HepG2 (cell line): ENCODE results near the gene JUND. TPM values are rescaled to one million over a fixed set of nuclear protein-coding genes. Genes with fewer than 3 reads are reported as not detected.

ENCODE experiments used
- ARHGAP35 ChIP-seq: sonication (generic); formaldehyde crosslinking; IDR thresholded peaks from 2 replicates; pipeline ENCODE4 v1.9.0; 2022; ENCODE audit warnings: mild to moderate bottlenecking, inconsistent platforms, moderate library complexity, missing genetic modification reagents, borderline replicate concordance
- ATF1 ChIP-seq: IDR thresholded peaks from 2 replicates; pipeline ENCODE4 v1.6.1; 2016; ENCODE audit warnings: mild to moderate bottlenecking, control low read depth
- FOXP1 ChIP-seq, 2 experiments: fragments of 450-650 bp in 1 of 2; IDR thresholded peaks; 2 replicates each; pipeline ENCODE4 v1.6.1; 2017 to 2018; ENCODE audit warnings: antibody characterized with exemption in 1 of 2
- IRF2 ChIP-seq: IDR thresholded peaks from 2 replicates; pipeline ENCODE4 v1.6.1; 2018; ENCODE audit warnings: missing genetic modification reagents, missing compliant biosample characterization
- KLF11 ChIP-seq: IDR thresholded peaks from 2 replicates; pipeline ENCODE4 v1.6.1; 2016; ENCODE audit warnings: missing compliant biosample characterization
- MATR3 ChIP-seq: sonication (generic); formaldehyde crosslinking; IDR thresholded peaks from 2 replicates; pipeline ENCODE4 v1.4.0; 2020; ENCODE audit warnings: missing genetic modification reagents
- RFX5 ChIP-seq: IDR thresholded peaks from 2 replicates; pipeline ENCODE4 v1.6.1; 2011; ENCODE audit warnings: low read depth, low read length, improper control_type of control experiment
- TCF12 ChIP-seq, 2 experiments: fragments of 450-650 bp in 1 of 2; sonication (generic) in 1 of 2; formaldehyde crosslinking in 1 of 2; IDR thresholded peaks; 2 replicates each; pipeline versions ENCODE4 v1.6.1 to v1.8.0; 2017 to 2022; ENCODE audit warnings: antibody characterized with exemption in 1 of 2, mild to moderate bottlenecking in 1 of 2, missing genetic modification reagents in 1 of 2, moderate library complexity in 1 of 2
- ZFX ChIP-seq: sonication (generic); formaldehyde crosslinking; IDR thresholded peaks from 2 replicates; pipeline ENCODE4 v1.4.0; 2020; ENCODE audit warnings: mild to moderate bottlenecking, low read depth, missing genetic modification reagents, moderate library complexity
- ZNF12 ChIP-seq: sonication (generic); formaldehyde crosslinking; IDR thresholded peaks from 2 replicates; pipeline ENCODE4 v1.5.0; 2020; ENCODE audit warnings: missing genetic modification reagents
- ZNF549 ChIP-seq: sonication (generic); formaldehyde crosslinking; IDR thresholded peaks from 2 replicates; pipeline ENCODE4 v1.5.0; 2020; ENCODE audit warnings: missing genetic modification reagents
- ZNF562 ChIP-seq: sonication (generic); formaldehyde crosslinking; IDR thresholded peaks from 2 replicates; pipeline ENCODE4 v1.8.0; 2022; ENCODE audit warnings: missing genetic modification reagents, borderline replicate concordance
- ZNF615 ChIP-seq: sonication (generic); formaldehyde crosslinking; IDR thresholded peaks from 2 replicates; pipeline ENCODE4 v1.5.0; 2020; ENCODE audit warnings: mild to moderate bottlenecking, missing genetic modification reagents, borderline replicate concordance
- ZNF720 ChIP-seq: sonication (generic); formaldehyde crosslinking; IDR thresholded peaks from 2 replicates; pipeline ENCODE4 v1.4.0; 2020; ENCODE audit warnings: missing genetic modification reagents
- ZNF879 ChIP-seq: sonication (generic); formaldehyde crosslinking; IDR thresholded peaks from 2 replicates; pipeline ENCODE4 v1.8.1; 2023; ENCODE audit warnings: missing genetic modification reagents
- polyA plus RNA-seq, 8 experiments: library from polyadenylated mRNA; depleted of rRNA in 3 of 8; stranded (reverse) in 7 of 8; unstranded in 1 of 8; fragments of >200 nt; fragmentation: Illumina TruSeq in 4 of 8; extraction: Trizol in 4 of 8; gene quantifications; 2 replicates each; pipeline versions ENCODE4 v1.2.1 to v1.2.3, GENCODE V29; 2011 to 2016; ENCODE audit warnings: low read depth in 4 of 8, missing spikeins in 1 of 8, mixed read lengths in 1 of 8; ENCODE audit not compliant: insufficient read depth in 1 of 8
- total RNA-seq, 5 experiments: library from RNA; depleted of rRNA; stranded (reverse); fragments of >200 nt; fragmentation: Illumina TruSeq; extraction: Trizol; gene quantifications; 2 replicates each; pipeline ENCODE4 v1.2.3, GENCODE V29; 2016; ENCODE audit warnings: low read depth in 1 of 5
- TF ChIP-seq, protein P1 (sequence below): conservative IDR thresholded peaks from 2 replicates; pipeline ENCODE4 v1.6.1; 2018; ENCODE audit warnings: missing genetic modification reagents
- TF ChIP-seq, protein P2 (sequence below): IDR thresholded peaks from 2 replicates; pipeline ENCODE4 v1.6.1; 2016; ENCODE audit warnings: missing compliant biosample characterization, missing genetic modification reagents, borderline replicate concordance
- TF ChIP-seq, protein P3 (sequence below): sonication (generic); formaldehyde crosslinking; IDR thresholded peaks from 2 replicates; pipeline ENCODE4 v1.4.0; 2020; ENCODE audit warnings: missing genetic modification reagents
- TF ChIP-seq, protein P4 (sequence below): sonication (generic); formaldehyde crosslinking; IDR thresholded peaks from 2 replicates; pipeline ENCODE4 v1.4.0; 2020; ENCODE audit warnings: missing genetic modification reagents
- TF ChIP-seq, protein P5 (sequence below): IDR thresholded peaks from 2 replicates; pipeline ENCODE4 v1.6.1; 2012; ENCODE audit warnings: low read length, improper control_type of control experiment

The JUND gene
- total and polyA plus RNA-seq, 2 of the 13 experiments (the other 11 are each of a cell fraction or from before 2014, with no cell fraction given), result 41.2 to 59.8 TPM

DNA sequence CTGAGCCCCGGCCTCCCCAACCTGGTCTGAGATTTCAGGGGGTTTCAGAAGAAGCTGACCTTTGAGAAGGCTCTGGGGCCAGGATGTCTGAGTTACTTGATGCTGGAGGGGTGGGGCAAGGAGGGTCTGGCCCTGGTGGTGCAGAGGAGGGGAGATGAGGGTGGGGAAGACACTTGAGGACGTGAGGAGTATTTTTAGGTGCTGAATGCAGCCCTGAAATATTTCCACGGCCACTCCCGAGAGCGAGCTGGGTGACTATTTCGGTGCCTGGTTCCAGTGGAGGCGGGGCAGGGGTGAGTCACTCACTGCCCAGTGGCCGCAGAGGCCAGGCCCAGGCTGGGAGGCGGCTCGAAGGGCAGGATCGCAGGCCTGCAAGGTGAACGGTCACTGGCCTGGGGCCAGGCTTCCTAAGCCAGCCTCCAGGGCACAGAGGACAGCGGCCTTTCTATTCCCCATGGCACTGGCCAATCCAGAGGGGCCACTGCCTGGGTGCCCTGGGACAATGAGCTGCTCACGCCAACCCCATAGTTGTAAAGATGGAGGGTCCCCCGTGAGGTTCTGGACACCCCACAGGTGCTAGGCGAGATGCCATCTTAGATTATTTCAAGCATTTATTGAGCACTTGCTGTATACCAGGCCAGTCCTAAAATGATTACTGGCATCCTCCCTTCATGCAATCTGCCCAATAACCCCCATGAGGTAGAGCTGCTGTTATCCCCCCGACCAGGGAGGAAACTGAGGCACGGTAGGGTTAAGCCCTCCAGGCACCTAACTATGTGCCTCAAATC, 19.7 kb upstream of the JUND start (continued):
- TF ChIP-seq ZNF562 (CRISPR knock-in tag) (no peak), TCF12 (IDR thresholded peaks at IDR 0.05) (no peak), TCF12 (CRISPR knock-in tag; IDR thresholded peaks at IDR 0.05) (no peak), ZNF615 (CRISPR knock-in tag) (no peak), ATF1 (no peak), ZNF549 (CRISPR knock-in tag) (no peak), IRF2 (CRISPR knock-in tag) (peak; percentile 57; the same call in 1 of the 2 replicates), ZNF12 (CRISPR knock-in tag) (no peak), ZFX (CRISPR knock-in tag) (peak; percentile 85), ARHGAP35 (no peak), FOXP1 (IDR thresholded peaks at IDR 0.05) (no peak), FOXP1 (CRISPR knock-in tag; IDR thresholded peaks at IDR 0.05) (no peak), RFX5 (no peak), KLF11 (CRISPR knock-in tag) (no peak), ZNF720 (CRISPR knock-in tag) (no peak), MATR3 (CRISPR knock-in tag) (no peak), ZNF879 (CRISPR knock-in tag) (no peak)
- TF ChIP-seq, protein P1, sequence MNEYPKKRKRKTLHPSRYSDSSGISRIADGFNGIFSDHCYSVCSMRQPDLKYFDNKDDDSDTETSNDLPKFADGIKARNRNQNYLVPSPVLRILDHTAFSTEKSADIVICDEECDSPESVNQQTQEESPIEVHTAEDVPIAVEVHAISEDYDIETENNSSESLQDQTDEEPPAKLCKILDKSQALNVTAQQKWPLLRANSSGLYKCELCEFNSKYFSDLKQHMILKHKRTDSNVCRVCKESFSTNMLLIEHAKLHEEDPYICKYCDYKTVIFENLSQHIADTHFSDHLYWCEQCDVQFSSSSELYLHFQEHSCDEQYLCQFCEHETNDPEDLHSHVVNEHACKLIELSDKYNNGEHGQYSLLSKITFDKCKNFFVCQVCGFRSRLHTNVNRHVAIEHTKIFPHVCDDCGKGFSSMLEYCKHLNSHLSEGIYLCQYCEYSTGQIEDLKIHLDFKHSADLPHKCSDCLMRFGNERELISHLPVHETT (CRISPR knock-in tag), result no peak
- TF ChIP-seq, protein P2, sequence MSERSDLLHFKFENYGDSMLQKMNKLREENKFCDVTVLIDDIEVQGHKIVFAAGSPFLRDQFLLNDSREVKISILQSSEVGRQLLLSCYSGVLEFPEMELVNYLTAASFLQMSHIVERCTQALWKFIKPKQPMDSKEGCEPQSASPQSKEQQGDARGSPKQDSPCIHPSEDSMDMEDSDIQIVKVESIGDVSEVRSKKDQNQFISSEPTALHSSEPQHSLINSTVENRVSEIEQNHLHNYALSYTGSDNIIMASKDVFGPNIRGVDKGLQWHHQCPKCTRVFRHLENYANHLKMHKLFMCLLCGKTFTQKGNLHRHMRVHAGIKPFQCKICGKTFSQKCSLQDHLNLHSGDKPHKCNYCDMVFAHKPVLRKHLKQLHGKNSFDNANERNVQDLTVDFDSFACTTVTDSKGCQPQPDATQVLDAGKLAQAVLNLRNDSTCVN (CRISPR knock-in tag), result no peak
- TF ChIP-seq, protein P3, sequence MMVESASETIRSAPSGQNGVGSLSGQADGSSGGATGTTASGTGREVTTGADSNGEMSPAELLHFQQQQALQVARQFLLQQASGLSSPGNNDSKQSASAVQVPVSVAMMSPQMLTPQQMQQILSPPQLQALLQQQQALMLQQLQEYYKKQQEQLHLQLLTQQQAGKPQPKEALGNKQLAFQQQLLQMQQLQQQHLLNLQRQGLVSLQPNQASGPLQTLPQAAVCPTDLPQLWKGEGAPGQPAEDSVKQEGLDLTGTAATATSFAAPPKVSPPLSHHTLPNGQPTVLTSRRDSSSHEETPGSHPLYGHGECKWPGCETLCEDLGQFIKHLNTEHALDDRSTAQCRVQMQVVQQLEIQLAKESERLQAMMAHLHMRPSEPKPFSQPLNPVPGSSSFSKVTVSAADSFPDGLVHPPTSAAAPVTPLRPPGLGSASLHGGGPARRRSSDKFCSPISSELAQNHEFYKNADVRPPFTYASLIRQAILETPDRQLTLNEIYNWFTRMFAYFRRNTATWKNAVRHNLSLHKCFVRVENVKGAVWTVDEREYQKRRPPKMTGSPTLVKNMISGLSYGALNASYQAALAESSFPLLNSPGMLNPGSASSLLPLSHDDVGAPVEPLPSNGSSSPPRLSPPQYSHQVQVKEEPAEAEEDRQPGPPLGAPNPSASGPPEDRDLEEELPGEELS (CRISPR knock-in tag), result no peak
- TF ChIP-seq, protein P4, sequence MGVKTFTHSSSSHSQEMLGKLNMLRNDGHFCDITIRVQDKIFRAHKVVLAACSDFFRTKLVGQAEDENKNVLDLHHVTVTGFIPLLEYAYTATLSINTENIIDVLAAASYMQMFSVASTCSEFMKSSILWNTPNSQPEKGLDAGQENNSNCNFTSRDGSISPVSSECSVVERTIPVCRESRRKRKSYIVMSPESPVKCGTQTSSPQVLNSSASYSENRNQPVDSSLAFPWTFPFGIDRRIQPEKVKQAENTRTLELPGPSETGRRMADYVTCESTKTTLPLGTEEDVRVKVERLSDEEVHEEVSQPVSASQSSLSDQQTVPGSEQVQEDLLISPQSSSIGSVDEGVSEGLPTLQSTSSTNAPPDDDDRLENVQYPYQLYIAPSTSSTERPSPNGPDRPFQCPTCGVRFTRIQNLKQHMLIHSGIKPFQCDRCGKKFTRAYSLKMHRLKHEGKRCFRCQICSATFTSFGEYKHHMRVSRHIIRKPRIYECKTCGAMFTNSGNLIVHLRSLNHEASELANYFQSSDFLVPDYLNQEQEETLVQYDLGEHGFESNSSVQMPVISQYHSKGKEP, result no peak
- TF ChIP-seq, protein P5, sequence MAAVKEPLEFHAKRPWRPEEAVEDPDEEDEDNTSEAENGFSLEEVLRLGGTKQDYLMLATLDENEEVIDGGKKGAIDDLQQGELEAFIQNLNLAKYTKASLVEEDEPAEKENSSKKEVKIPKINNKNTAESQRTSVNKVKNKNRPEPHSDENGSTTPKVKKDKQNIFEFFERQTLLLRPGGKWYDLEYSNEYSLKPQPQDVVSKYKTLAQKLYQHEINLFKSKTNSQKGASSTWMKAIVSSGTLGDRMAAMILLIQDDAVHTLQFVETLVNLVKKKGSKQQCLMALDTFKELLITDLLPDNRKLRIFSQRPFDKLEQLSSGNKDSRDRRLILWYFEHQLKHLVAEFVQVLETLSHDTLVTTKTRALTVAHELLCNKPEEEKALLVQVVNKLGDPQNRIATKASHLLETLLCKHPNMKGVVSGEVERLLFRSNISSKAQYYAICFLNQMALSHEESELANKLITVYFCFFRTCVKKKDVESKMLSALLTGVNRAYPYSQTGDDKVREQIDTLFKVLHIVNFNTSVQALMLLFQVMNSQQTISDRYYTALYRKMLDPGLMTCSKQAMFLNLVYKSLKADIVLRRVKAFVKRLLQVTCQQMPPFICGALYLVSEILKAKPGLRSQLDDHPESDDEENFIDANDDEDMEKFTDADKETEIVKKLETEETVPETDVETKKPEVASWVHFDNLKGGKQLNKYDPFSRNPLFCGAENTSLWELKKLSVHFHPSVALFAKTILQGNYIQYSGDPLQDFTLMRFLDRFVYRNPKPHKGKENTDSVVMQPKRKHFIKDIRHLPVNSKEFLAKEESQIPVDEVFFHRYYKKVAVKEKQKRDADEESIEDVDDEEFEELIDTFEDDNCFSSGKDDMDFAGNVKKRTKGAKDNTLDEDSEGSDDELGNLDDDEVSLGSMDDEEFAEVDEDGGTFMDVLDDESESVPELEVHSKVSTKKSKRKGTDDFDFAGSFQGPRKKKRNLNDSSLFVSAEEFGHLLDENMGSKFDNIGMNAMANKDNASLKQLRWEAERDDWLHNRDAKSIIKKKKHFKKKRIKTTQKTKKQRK, result no peak
